Endothelial cell of umbilical vein (primary cell): ENCODE measurements around the gene NDUFV1.

ENCODE experiments used
- EZH2 ChIP-seq: IDR thresholded peaks from 2 replicates; pipeline ENCODE4 v1.6.1; 2012; ENCODE audit warnings: borderline replicate concordance, low read depth, mild to moderate bottlenecking, moderate library complexity, low read length, inconsistent platforms; ENCODE audit not compliant: severe bottlenecking
- GATA2 ChIP-seq: IDR thresholded peaks from 2 replicates; pipeline ENCODE4 v1.7.0; 2011; ENCODE audit warnings: low read depth, mild to moderate bottlenecking, moderate library complexity, mixed read lengths, low read length; ENCODE audit not compliant: insufficient read length, insufficient read depth
- JUN ChIP-seq: IDR thresholded peaks from 2 replicates; pipeline ENCODE4 v1.6.1; 2011; ENCODE audit warnings: borderline replicate concordance, low read depth; ENCODE audit not compliant: insufficient read length, insufficient read depth
- MYC ChIP-seq: IDR thresholded peaks from one replicate; pipeline ENCODE4 v1.6.1; 2011; ENCODE audit warnings: mild to moderate bottlenecking, low read depth, low read length
- POLR2A ChIP-seq: IDR thresholded peaks from 2 replicates; pipeline ENCODE4 v1.6.1; 2012; ENCODE audit warnings: low read depth, mild to moderate bottlenecking, control low read depth, low read length
- POLR2AphosphoS5 ChIP-seq: IDR thresholded peaks from 2 replicates; pipeline ENCODE4 v1.6.1; 2012; ENCODE audit warnings: low read depth, mild to moderate bottlenecking, control low read depth, low read length, moderate library complexity; ENCODE audit not compliant: insufficient read depth
- TF ChIP-seq, protein P1 (sequence below), 2 donors: IDR thresholded peaks; 1 replicate in 1 of 2; 2 replicates in 1 of 2; pipeline ENCODE4 v1.5.1; 2011; ENCODE audit warnings: low read length in 2 of 2, mild to moderate bottlenecking in 2 of 2, moderate library complexity in 2 of 2, control low read depth in 1 of 2, inconsistent platforms in 1 of 2, low read depth in 1 of 2; ENCODE audit not compliant: insufficient read depth in 1 of 2; ENCODE audit errors: extremely low read depth in 1 of 2
- TF ChIP-seq, protein P2 (sequence below): IDR thresholded peaks from 2 replicates; pipeline ENCODE4 v1.6.1; 2011; ENCODE audit not compliant: insufficient read depth, insufficient read length

DNA sequence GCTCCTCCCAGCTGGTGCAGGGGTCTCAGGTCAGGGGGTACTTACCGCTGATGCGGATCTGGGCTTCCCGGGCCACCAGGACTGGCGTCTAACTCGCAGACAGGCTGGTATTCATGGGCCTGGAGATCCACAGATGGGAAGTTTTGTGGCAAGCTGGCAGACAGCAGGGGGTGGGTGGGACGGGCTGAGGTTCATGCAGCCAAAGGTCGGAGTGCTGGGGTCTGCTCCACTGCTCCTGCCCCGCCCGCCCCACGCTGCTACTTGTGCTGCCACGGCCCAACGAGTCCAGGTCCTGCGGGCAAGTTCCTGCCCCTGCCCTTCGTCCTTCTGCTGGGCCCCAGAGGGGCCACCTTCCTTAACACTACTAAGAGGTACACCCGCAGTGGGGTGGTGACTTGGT lies 40.7 kb downstream of the NDUFV1 start:
- TF ChIP-seq MYC (no peak), POLR2A (no peak), EZH2 (no peak), POLR2AphosphoS5 (no peak), JUN (no peak), GATA2 (no peak)
- TF ChIP-seq, protein P1, sequence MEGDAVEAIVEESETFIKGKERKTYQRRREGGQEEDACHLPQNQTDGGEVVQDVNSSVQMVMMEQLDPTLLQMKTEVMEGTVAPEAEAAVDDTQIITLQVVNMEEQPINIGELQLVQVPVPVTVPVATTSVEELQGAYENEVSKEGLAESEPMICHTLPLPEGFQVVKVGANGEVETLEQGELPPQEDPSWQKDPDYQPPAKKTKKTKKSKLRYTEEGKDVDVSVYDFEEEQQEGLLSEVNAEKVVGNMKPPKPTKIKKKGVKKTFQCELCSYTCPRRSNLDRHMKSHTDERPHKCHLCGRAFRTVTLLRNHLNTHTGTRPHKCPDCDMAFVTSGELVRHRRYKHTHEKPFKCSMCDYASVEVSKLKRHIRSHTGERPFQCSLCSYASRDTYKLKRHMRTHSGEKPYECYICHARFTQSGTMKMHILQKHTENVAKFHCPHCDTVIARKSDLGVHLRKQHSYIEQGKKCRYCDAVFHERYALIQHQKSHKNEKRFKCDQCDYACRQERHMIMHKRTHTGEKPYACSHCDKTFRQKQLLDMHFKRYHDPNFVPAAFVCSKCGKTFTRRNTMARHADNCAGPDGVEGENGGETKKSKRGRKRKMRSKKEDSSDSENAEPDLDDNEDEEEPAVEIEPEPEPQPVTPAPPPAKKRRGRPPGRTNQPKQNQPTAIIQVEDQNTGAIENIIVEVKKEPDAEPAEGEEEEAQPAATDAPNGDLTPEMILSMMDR (IDR thresholded peaks at IDR 0.05; ENCODE audit: extremely low read depth in 1 of 2, insufficient read depth in 1 of 2, low read depth in 1 of 2, low read length in 2 of 2) = no peak
- TF ChIP-seq, protein P2, sequence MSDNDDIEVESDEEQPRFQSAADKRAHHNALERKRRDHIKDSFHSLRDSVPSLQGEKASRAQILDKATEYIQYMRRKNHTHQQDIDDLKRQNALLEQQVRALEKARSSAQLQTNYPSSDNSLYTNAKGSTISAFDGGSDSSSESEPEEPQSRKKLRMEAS = no peak
